Cardiac muscle cell (in vitro differentiated cells and primary cell): ENCODE results near the gene HSFX1. TPM values are rescaled to one million over a fixed set of nuclear protein-coding genes. Genes with fewer than 3 reads are reported as not detected.

ENCODE experiments used
- DNase-seq, 2 donors: peaks; one replicate each; pipeline versions ENCODE4 v3.0.0 to v3.0.0-alpha.2; 2010 to 2017; ENCODE audit warnings: low read depth in 1 of 2, low spot score in 1 of 2
- H3K27ac ChIP-seq: fragments of 200-600 bp; sonication (generic); 2 replicates; pipeline ENCODE4 v1.5.1; 2016
- H3K27me3 ChIP-seq: fragments of 200-600 bp; sonication (generic); 2 replicates; pipeline ENCODE4 v1.6.0; 2016; ENCODE audit warnings: control low read depth
- H3K36me3 ChIP-seq: fragments of 200-600 bp; sonication (generic); 2 replicates; pipeline ENCODE4 v1.5.1; 2016; ENCODE audit warnings: control low read depth
- H3K4me1 ChIP-seq: fragments of 200-600 bp; sonication (generic); 2 replicates; pipeline ENCODE4 v1.8.1; 2017; ENCODE audit warnings: low read depth, mild to moderate bottlenecking, mixed run types
- H3K4me3 ChIP-seq: fragments of 200-600 bp; sonication (generic); 2 replicates; pipeline ENCODE4 v1.5.1; 2016; ENCODE audit warnings: mild to moderate bottlenecking
- H3K9me3 ChIP-seq: fragments of 200-600 bp; sonication (generic); 2 replicates; pipeline ENCODE4 v1.5.1; 2017; ENCODE audit warnings: low read depth, mild to moderate bottlenecking, control low read depth
- polyA plus RNA-seq: library from polyadenylated mRNA; unstranded; fragments of >200 nt; fragmentation: Nextera tagmentation; extraction: Ambion mirVana; gene quantifications from 2 replicates; pipeline ENCODE4 v1.2.1, GENCODE V29; 2016
- total RNA-seq: library from RNA; depleted of rRNA; stranded (reverse); fragments of >200 nt; gene quantifications from 2 replicates; pipeline ENCODE4 v1.2.3, GENCODE V29; 2016
- TF ChIP-seq, protein P1 (sequence below): IDR thresholded peaks from 2 replicates; pipeline ENCODE4 v1.5.1; 2012; ENCODE audit warnings: low read depth, mild to moderate bottlenecking, low read length

The HSFX1 gene
- total and polyA plus RNA-seq, 2 experiments from 2014 or later: 2.6 to 5.2 TPM

DNA sequence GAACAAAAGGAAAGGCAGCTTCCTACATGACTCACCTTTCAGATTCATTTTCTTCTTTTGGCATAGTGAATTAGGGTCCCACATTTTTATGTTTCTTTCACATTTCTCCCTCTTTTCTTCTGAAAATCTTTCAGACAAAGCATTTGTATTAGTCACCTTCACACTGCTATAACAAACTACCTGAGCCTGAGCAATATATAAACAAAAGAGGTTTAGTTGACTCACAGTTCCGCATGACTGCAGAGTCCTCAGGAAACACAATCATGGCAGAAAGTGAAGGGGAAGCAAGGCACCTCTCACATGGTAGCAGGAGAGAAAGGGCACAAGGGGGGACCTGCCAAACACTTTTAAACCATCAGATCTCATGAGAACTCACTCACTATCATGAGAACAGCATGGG, 44.8 kb downstream of the HSFX1 start:
- DNase-seq: no peak
- H3K36me3 ChIP-seq: no peaks in the 10 kb centered on the region
- no peaks in the 10 kb centered on the region for H3K27me3 ChIP-seq
- H3K4me3 ChIP-seq: no peak overlapping the region
- no peaks in the 10 kb centered on the region for H3K9me3 ChIP-seq
- no peaks in the 10 kb centered on the region for H3K4me1 ChIP-seq
- TF ChIP-seq, protein P1, sequence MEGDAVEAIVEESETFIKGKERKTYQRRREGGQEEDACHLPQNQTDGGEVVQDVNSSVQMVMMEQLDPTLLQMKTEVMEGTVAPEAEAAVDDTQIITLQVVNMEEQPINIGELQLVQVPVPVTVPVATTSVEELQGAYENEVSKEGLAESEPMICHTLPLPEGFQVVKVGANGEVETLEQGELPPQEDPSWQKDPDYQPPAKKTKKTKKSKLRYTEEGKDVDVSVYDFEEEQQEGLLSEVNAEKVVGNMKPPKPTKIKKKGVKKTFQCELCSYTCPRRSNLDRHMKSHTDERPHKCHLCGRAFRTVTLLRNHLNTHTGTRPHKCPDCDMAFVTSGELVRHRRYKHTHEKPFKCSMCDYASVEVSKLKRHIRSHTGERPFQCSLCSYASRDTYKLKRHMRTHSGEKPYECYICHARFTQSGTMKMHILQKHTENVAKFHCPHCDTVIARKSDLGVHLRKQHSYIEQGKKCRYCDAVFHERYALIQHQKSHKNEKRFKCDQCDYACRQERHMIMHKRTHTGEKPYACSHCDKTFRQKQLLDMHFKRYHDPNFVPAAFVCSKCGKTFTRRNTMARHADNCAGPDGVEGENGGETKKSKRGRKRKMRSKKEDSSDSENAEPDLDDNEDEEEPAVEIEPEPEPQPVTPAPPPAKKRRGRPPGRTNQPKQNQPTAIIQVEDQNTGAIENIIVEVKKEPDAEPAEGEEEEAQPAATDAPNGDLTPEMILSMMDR: no peak
- no peak overlapping the region for H3K27ac ChIP-seq

DNA sequence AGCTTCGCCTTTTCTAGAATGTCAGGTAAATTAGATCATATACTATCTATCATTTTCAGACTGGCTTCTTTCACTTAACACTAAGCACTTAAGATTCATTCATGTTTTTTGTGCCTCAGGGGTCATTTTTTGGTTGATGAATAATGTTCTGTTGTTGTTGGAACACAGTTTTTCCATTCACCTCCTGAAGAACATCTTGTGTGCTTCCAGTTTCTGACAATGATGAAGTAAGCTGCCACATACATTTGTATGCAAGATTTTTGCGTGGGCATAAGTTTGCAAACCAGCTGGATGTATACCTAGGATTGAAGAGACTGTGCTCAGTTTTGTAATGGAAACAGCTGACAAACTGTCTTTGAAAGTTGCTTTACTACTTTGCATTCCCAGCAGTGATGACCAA, 45.5 kb downstream of the HSFX1 start:
- Histone ChIP-seq H3K27ac (no peak overlapping the region), H3K4me1 (no peaks in the 10 kb centered on the region), H3K4me3 (no peak overlapping the region), H3K9me3 (no peaks in the 10 kb centered on the region), H3K36me3 (no peaks in the 10 kb centered on the region), H3K27me3 (no peaks in the 10 kb centered on the region)
- TF ChIP-seq, protein P1: no peak
- no peak for DNase-seq

DNA sequence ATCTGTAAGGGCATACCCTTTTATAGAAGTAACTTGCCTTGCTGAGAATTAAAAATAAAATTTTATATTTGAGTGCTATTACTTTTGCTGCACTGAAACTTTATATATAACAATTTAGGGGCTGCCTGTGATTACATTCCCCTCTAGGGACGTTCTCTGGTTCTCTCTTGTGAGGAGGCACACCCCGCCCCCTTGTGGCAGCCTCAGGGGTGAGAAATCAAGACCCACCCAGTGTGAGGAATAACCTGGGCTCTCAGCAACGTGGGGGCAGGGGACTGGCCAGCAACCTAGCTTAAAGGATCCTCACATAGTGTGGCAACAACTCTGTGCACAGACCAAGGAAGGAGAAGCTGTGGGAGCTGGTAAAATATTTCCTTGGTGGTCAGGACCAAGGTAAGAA, 51.6 kb downstream of the HSFX1 start:
- H3K4me1 ChIP-seq: no peaks in the 10 kb centered on the region
- no peak overlapping the region for H3K4me3 ChIP-seq
- H3K27me3 ChIP-seq: no peaks in the 10 kb centered on the region
- H3K9me3 ChIP-seq: no peaks in the 10 kb centered on the region
- no peaks in the 10 kb centered on the region for H3K36me3 ChIP-seq
- TF ChIP-seq, protein P1: peak; percentile 43
- no peak overlapping the region for H3K27ac ChIP-seq
- peak; percentile 19 to 52 for DNase-seq

Other genes with a start within 250 kb of the HSFX1 start
- gene EOLA1, start 233.1 kb upstream of the HSFX1 start, total RNA-seq: 15.1 and 21.5 TPM in 2 replicates
- 14.2 and 18.8 TPM in 2 replicates for gene EOLA1, start 233.1 kb upstream of the HSFX1 start, polyA plus RNA-seq
- not detected in 2 replicates for gene HSFX3, start 224.1 kb upstream of the HSFX1 start, total RNA-seq
- not detected in 2 replicates for gene HSFX3, start 224.1 kb upstream of the HSFX1 start, polyA plus RNA-seq
- not detected in 2 replicates for gene MAGEA9B, start 186.6 kb upstream of the HSFX1 start, total RNA-seq
- not detected in 2 replicates for gene MAGEA9B, start 186.6 kb upstream of the HSFX1 start, polyA plus RNA-seq
- gene HSFX2, start 178.8 kb upstream of the HSFX1 start, total RNA-seq: not detected in 2 replicates
- gene HSFX2, start 178.8 kb upstream of the HSFX1 start, polyA plus RNA-seq: 0.43 TPM in 1 of 2 replicates, not detected in the other
- 55.5 and 107 TPM in 2 replicates for gene TMEM185A, start 142.3 kb upstream of the HSFX1 start, total RNA-seq
- gene TMEM185A, start 142.3 kb upstream of the HSFX1 start, polyA plus RNA-seq: 62.5 and 84.3 TPM in 2 replicates
- gene MAGEA11, start 62.0 kb upstream of the HSFX1 start, total RNA-seq: not detected in 2 replicates
- not detected in 2 replicates for gene MAGEA11, start 62.0 kb upstream of the HSFX1 start, polyA plus RNA-seq
- gene MAGEA9, start 7.9 kb downstream of the HSFX1 start, total RNA-seq: not detected in 2 replicates
- not detected in 2 replicates for gene MAGEA9, start 7.9 kb downstream of the HSFX1 start, polyA plus RNA-seq
- gene MAGEA8, start 107.1 kb downstream of the HSFX1 start, total RNA-seq: not detected in 2 replicates
- gene MAGEA8, start 107.1 kb downstream of the HSFX1 start, polyA plus RNA-seq: 0.34 TPM in 1 of 2 replicates, not detected in the other
- gene HSFX4, start 155.5 kb downstream of the HSFX1 start, total RNA-seq: not detected in 2 replicates
- not detected in 2 replicates for gene HSFX4, start 155.5 kb downstream of the HSFX1 start, polyA plus RNA-seq
- gene EOLA2, start 164.4 kb downstream of the HSFX1 start, total RNA-seq: 24.7 and 26.2 TPM in 2 replicates
- gene EOLA2, start 164.4 kb downstream of the HSFX1 start, polyA plus RNA-seq: 36.4 and 40.2 TPM in 2 replicates